ENCODE results near the gene HAAO.

DNA sequence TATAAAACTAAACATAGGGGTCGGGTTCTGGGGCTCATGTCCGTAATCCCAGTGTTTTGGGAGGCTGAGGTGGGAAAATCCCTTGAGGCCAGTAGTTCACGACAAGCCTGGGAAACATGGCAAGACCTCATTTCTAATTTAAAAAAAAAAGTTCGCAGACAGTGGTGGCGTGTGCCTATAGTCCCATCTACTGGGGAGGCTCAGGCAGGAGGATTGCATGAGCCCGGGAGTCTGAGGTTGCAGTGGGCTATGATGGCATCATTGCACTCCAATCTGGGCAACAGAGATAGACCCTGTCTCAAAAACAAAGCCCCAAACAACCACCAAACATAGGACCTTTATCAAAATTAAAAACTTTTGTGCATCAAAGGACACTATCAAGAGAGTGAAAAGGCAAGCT lies 9.8 kb upstream of the HAAO start:
- TF ChIP-seq, protein P1, sequence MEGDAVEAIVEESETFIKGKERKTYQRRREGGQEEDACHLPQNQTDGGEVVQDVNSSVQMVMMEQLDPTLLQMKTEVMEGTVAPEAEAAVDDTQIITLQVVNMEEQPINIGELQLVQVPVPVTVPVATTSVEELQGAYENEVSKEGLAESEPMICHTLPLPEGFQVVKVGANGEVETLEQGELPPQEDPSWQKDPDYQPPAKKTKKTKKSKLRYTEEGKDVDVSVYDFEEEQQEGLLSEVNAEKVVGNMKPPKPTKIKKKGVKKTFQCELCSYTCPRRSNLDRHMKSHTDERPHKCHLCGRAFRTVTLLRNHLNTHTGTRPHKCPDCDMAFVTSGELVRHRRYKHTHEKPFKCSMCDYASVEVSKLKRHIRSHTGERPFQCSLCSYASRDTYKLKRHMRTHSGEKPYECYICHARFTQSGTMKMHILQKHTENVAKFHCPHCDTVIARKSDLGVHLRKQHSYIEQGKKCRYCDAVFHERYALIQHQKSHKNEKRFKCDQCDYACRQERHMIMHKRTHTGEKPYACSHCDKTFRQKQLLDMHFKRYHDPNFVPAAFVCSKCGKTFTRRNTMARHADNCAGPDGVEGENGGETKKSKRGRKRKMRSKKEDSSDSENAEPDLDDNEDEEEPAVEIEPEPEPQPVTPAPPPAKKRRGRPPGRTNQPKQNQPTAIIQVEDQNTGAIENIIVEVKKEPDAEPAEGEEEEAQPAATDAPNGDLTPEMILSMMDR (IDR thresholded peaks at IDR 0.05): no peak
- TF ChIP-seq POLR2A (IDR thresholded peaks at IDR 0.05): no peak

Measured in transverse colon (tissue), 3 donors.